Motor neuron (in vitro differentiated cells): ENCODE data around the gene LRRC55. TPM values are rescaled to one million over a fixed set of nuclear protein-coding genes. Genes with fewer than 3 reads are reported as not detected.
A peak's percentile ranks its signal among the peaks of the same experiment; 100 is the strongest.

ENCODE experiments used
- ATAC-seq, 8 experiments: fragments of 200-7000 bp; cut with Tn5 transposase; replicated peaks in 6 of 8; 2 replicates each; pipeline ENCODE4 v1.8.0; 2021; ENCODE audit warnings: mild to moderate bottlenecking in 8 of 8, moderate library complexity in 8 of 8
- H3K27ac ChIP-seq, 2 donors: fragments of 250-450 bp; sonication (Bioruptor Pico); 2 replicates each; pipeline ENCODE4 v1.9.0; 2021; ENCODE audit warnings: antibody characterized with exemption in 2 of 2, mild to moderate bottlenecking in 2 of 2, moderate library complexity in 1 of 2
- H3K4me1 ChIP-seq, 2 donors: fragments of 250-450 bp; sonication (Bioruptor Pico); replicated peaks in 1 of 2; 2 replicates each; pipeline ENCODE4 v1.6.1; 2021; ENCODE audit warnings: antibody characterized with exemption in 2 of 2, mild to moderate bottlenecking in 2 of 2, moderate library complexity in 1 of 2
- H3K4me3 ChIP-seq, 5 donors: fragments of 250-450 bp; sonication (Bioruptor Pico); 2 replicates each; pipeline ENCODE4 v1.9.0; 2021; ENCODE audit warnings: antibody characterized with exemption in 5 of 5, mild to moderate bottlenecking in 5 of 5, moderate library complexity in 4 of 5
- WGBS, 10 experiments: fragments of 450-650 bp; shearing (Covaris generic); methylation state at CpG; one replicate each; pipeline ENCODE4 v1.0.0; 2022; 5-methylcytosine and 5-hydroxymethylcytosine counted together
- in situ Hi-C, 9 experiments: fragments of 400-800 bp; cut with MboI; loops; one replicate each; pipeline ENCODE4 v1.15.0; 2021; ENCODE audit warnings: low sequenced_read_pairs in 9 of 9, low pct_unique_long_range_greater_than_20kb in 2 of 9; ENCODE audit not compliant: unreplicated experiment in 9 of 9
- total RNA-seq, 8 experiments: library from RNA; unstranded; fragments of 300-600 nt; gene quantifications; 2 replicates each; pipeline versions ENCODE4 v1.2.3 to v1.2.4, GENCODE V29; 2022

The LRRC55 gene
- total RNA-seq, 8 experiments from 2014 or later, result 0.10 to 12.4 (median 5.7) TPM

DNA sequence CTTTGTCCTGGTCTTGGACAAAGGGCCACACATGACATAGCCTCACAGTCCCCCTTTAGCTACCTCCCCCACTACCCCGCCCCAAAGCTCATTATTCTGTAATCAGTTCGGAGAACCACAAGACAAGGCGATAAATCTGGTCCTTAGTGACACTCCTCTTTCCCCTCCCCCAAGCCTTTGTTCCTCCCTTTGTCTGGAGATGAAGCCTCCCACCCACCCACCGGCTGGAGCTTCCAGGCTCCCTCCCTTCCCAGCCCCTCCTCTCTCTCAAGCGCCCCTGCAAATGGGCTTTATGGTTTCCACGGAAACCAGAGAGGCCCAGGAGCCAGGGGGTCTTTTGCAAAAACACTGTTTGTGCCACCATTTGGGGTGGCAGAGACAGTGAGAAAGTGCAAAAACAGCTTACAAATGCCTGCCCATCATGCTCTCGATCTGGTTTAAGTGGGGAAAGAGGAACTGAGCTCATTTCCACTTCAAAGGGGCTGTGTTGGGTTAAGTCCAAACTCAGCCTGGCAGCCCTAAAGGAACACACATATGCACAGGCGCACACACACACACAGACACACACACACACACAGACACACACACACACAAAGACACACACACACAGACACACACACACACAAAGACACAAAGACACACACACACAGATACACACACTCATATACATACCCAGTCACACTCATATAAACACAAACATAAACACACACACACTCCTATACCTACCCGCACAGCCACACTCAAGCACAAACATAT lies 31.8 kb downstream of the LRRC55 start:
- WGBS, 10 experiments, result 0 to 20% (median 14%) methylated on average over 1 to 2 of the region's 9 CpGs; no CpG with 5 or more reads in 6 of the 10 experiments
- in situ Hi-C loops, result no loop called here
- Histone ChIP-seq H3K27ac (peak overlapping the region; percentile 86 to 87), H3K4me3 (peak overlapping the region in 3 of 5 donors; percentile 2 to 11 (median 4)), H3K4me1 (peaks cover 55 to 58% of the 10 kb centered on the region in 2 donors)
- peak; percentile 56 to 92 (median 88) for ATAC-seq

DNA sequence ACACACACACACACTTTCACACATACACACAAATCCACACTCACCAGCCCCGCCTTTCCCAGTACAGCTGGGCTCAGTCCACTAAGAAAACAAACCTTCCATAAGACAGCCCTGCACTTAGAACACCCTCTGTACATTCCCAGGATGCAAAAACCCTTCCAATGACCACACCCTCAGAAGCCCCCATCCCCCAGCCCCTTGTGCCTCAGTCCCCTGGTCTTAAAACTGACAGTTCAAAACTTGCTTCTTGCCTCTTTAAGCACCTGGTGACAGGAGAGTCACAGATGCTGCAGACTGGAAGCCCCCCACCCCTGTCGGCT lies 32.3 kb downstream of the LRRC55 start:
- in situ Hi-C loops, result no loop called here
- Histone ChIP-seq H3K4me1 (peaks cover 55 to 58% of the 10 kb centered on the region in 2 donors), H3K4me3 (peak overlapping the region in 3 of 5 donors; percentile 2 to 11 (median 2)), H3K27ac (peak overlapping the region; percentile 86 to 87)
- 8 to 14% methylated on average over 1 to 2 of the region's 2 CpGs; no CpG with 5 or more reads in 8 of the 10 experiments for WGBS, 10 experiments
- ATAC-seq, result peak; percentile 20 to 88 (median 29)

DNA sequence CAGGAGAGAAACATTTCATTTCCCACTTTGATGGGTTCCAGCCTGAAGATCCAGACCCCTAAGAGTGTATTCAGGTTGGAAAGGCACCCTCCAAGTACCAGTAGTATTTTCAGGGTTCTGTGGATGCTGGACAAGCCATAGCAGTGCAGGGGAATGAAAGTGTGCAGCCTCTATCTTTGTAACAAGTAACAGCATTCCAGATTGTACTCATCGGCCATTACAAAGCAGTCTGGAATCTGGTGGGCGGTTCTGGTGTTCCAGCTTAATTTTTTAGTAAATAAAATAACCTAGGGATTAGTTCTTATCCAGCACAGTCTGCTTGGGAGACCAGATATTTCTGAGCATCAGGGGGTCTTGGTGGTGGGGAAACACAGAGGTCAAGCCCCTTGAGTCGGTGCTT lies 32.7 kb downstream of the LRRC55 start:
- Histone ChIP-seq H3K4me1 (peaks cover 55 to 58% of the 10 kb centered on the region in 2 donors), H3K27ac (peak overlapping the region; percentile 86 to 87), H3K4me3 (no peak overlapping the region)
- in situ Hi-C loops, result no loop called here
- ATAC-seq, result peak in 4 of 8 experiments; percentile 4 to 46 (median 12)
- WGBS, 10 experiments, result 0 to 56% (median 29%) methylated on average over 1 to 3 of the region's 3 CpGs; no CpG with 5 or more reads in 4 of the 10 experiments

DNA sequence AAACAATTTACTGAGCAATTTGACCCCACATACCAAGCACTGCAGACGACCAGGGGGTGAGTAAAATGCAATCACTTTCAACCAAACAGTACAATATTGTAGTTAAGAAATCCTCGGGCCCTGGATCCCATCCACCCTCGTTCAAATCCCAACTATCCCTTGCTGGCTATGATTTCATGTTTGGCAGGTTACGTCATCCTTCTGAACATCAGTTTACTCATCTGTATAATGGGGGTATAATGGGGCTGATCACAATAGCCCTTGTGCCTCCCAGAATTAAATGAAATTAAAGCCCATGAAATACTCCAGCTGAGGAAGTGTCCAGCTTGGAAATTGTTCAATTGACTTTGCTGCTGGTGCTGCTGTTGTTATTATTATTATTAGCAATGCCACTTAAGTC lies 34.7 kb downstream of the LRRC55 start:
- in situ Hi-C loops, result no loop called here
- no peak for ATAC-seq
- WGBS, 10 experiments, result 50 to 94% (median 55%) methylated on average over 1 to 4 of the region's 4 CpGs; no CpG with 5 or more reads in 4 of the 10 experiments
- H3K4me1 ChIP-seq, result peaks cover 39 to 43% of the 10 kb centered on the region in 2 donors
- no peak overlapping the region for H3K4me3 ChIP-seq
- no peak overlapping the region for H3K27ac ChIP-seq

DNA sequence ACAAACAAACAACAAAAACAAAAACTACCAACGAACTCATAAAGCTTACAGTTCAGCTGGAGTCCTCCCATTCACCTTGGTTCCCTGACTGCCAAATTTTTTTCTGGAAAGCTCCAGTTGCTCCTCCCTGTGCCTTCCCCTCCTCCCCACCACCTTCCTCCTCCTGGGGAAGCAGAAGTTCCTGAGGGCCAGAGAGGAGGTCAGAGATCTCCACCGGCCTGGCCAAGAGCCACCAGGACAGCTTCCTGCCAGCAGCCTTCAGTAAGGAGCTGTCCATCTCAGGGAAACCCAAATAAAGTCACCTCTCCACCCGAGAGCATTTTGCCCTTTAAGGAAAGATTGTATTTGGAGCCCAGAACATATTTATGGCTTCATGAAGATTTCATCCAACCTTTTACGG lies 35.3 kb downstream of the LRRC55 start:
- 21 to 100% (median 75%) methylated on average over 1 to 3 of the region's 4 CpGs; no CpG with 5 or more reads in 3 of the 10 experiments for WGBS, 10 experiments

DNA sequence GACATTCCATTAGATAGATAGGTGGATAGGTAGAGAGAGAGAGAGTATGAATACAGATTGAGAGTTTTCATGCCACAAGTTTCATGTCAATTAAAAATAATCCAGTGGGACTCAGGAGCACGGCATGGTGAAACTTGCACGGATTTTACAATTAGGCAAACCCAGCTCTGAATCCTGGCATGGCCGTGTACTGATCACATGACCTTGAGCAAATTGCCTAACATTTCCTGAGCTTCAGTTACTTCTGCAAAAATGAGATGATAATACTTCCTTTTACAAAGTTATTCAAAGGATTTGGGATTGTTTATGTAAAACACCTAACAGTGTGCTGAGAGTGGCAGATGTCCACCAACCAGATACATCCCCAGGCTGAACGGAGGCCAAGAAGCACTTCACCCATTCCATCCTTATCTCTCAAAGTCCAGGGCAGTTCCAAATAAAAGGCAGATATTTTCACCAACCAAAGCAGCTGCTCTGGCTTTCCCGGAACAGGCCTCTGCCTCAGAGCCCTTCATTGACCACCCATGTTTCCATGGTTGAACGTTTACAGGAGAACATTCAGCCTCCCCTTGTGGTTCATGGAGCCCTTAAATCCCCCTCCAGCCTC lies 37.4 kb downstream of the LRRC55 start:
- ATAC-seq, result no peak
- WGBS, 10 experiments, result 20 to 95% (median 80%) methylated on average over 1 to 6 of the region's 6 CpGs; no CpG with 5 or more reads in 1 of the 10 experiments
- in situ Hi-C loops, result no loop called here
- peaks cover 23 to 26% of the 10 kb centered on the region in 2 donors for H3K4me1 ChIP-seq
- H3K4me3 ChIP-seq, result no peak overlapping the region
- H3K27ac ChIP-seq, result no peak overlapping the region

More for the DNA sequence above, 35.3 kb downstream of the LRRC55 start:
- no peak for ATAC-seq
- Histone ChIP-seq H3K27ac (no peak overlapping the region), H3K4me3 (no peak overlapping the region), H3K4me1 (peaks cover 37 to 40% of the 10 kb centered on the region in 2 donors)
- in situ Hi-C loops, result no loop called here

DNA sequence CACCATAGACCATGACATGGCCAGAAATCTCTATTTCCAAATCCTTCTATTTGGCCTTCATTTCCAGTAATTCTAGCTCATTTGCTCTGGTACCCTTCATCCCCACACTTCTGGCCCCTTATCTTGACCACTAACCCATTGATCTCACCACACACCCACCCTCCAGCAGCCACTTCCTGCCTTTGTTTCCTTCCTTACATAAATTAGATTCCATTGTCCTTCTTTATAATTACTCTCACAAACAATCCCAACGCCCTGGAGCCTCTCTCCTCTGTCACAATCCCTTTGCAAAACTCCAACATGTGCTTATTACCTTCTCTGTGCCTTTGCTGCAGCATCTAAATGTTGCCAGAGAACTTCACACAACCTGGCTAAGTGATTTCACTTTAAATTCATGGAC lies 40.5 kb downstream of the LRRC55 start:
- H3K4me1 ChIP-seq, result peaks cover 3 to 9% of the 10 kb centered on the region in 2 donors

DNA sequence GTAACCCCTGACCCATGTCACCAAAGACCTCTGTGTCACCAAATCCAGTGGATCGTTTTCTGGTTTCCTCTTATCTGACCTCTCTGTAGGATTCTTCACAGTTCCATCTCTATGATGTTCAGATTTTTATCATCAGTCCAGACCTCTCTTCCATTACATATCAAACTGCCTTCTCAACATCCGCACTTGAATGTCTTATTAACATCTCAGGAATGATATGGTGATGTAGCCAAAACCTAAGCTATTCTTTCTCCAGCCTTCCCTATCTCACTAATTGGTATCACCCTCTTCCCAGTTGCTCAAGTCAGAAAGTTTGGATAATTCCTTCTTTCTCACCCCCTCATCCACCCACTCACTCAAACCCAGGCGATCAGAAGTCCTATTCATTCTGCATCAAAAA lies 41.8 kb downstream of the LRRC55 start:
- no peak overlapping the region for H3K27ac ChIP-seq
- peaks cover 3 to 9% of the 10 kb centered on the region in 2 donors for H3K4me1 ChIP-seq
- no peak overlapping the region for H3K4me3 ChIP-seq
- WGBS, 10 experiments, result 11 to 96% (median 50%) methylated on average over 1 to 3 of the region's 3 CpGs; no CpG with 5 or more reads in 1 of the 10 experiments
- in situ Hi-C loops, result loop anchor here in 1 of 9 experiments (10.0 kb wide), 1 partner anchor 379 kb away; no protein-coding TSS in a partner anchor
- ATAC-seq, result no peak

More for the DNA sequence above, 40.5 kb downstream of the LRRC55 start:
- Histone ChIP-seq H3K27ac (no peak overlapping the region), H3K4me3 (no peak overlapping the region)
- in situ Hi-C loops, result loop anchor here in 1 of 9 experiments (10.0 kb wide), 1 partner anchor 377 kb away; no protein-coding TSS in a partner anchor
- no peak for ATAC-seq
- WGBS, 10 experiments, result 0 to 75% (median 40%) methylated on average over 1 of the region's 1 CpG; no CpG with 5 or more reads in 3 of the 10 experiments

DNA sequence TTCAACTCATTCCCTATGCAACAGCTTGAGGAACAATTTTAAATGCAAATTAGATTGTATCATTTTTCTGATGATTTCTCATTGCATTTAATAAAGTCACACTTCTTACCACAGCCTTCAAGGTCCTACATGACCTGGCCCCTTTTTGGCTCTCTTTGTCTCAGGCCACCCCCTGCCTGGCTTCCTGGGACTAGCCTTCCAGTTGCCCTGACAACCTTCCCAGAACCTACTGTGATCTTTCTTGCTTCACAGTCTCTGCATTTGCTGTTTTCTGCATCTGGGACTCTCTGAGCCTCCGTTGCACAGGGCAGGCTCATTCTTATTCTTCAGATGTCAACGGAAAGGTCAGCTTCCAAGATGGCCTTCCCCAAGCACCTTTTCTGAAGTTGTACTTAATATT lies 42.4 kb downstream of the LRRC55 start:
- 0 to 90% (median 43%) methylated on average over 1 to 2 of the region's 2 CpGs; no CpG with 5 or more reads in 3 of the 10 experiments for WGBS, 10 experiments
- no peak overlapping the region for H3K4me3 ChIP-seq
- H3K27ac ChIP-seq, result no peak overlapping the region
- H3K4me1 ChIP-seq, result peaks cover 3 to 9% of the 10 kb centered on the region in 2 donors
- ATAC-seq, result peak in 5 of 8 experiments; percentile 39 to 78 (median 55)
- in situ Hi-C loops, result loop anchor here in 1 of 9 experiments (10.0 kb wide), 1 partner anchor 379 kb away; no protein-coding TSS in a partner anchor

DNA sequence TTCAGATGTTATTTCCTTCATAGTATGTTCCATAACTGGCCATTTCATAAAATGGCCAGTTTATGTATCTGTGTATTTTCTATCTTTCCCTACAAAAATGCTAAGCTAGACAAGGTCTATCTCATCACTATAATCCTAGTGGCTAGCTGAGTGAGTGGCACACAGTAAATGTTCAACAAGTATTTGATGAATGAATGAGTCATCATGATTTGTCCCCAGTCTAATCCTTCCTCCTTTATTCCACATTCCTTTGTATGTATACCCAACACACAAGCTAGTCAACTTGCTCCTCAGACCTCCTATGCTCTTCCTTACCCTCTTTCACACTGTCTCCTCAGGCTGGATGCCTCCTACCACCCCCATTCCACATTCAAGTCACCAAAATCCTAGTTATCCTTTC lies 42.8 kb downstream of the LRRC55 start:
- peak in 1 of 8 experiments; percentile 33 for ATAC-seq

DNA sequence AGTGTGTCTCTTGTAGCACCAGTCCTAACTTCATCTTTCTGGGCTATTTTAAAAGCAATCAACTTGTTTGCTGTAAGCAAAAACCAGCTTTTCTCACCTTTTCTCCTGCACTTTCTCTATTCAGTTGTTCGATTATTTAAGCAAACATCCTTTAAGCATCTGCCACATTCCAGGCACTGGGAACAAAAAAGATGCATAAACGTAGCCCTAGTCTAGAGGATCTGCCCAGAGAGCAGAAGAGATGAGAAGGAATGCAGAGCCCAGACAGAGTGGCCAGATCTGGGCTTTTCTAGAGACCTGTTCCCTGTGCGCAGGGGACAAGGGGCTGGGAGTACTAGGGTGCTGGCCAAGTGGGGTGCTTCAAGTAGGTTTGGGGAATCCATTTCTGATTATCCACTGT lies 46.8 kb downstream of the LRRC55 start:
- in situ Hi-C loops, result loop anchor here in 4 of 9 experiments (10.0 to 25.0 kb wide), 4 partner anchors 91 to 391 kb away; no protein-coding TSS in a partner anchor
- ATAC-seq, result no peak

More for the DNA sequence above, 42.8 kb downstream of the LRRC55 start:
- peaks cover 3 to 9% of the 10 kb centered on the region in 2 donors for H3K4me1 ChIP-seq
- H3K27ac ChIP-seq, result no peak overlapping the region
- in situ Hi-C loops, result loop anchor here in 1 of 9 experiments (10.0 kb wide), 1 partner anchor 380 kb away; no protein-coding TSS in a partner anchor
- H3K4me3 ChIP-seq, result no peak overlapping the region

DNA sequence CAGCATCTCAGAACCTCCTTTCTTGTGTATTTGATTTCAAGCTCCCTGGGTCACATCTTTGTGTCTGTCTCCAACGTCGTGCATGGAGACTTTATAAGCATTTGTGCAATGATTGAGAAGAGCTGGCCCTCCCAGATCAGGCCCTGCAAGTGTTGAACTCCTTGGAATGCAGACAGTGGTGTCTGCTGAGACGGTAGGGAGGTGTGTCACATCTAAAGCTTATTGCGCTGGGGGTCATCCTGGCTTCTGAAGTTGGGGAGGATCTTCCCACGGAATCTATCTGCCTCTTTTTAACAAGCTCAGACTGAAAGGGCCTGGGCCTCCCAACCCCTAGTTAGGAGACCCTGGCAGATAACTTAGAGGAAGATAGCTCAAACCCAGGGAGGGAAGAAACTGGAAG lies 48.6 kb downstream of the LRRC55 start:
- WGBS, 10 experiments, result 19 to 100% (median 86%) methylated on average over 1 to 4 of the region's 5 CpGs
- Histone ChIP-seq H3K4me1 (peaks cover 10 to 12% of the 10 kb centered on the region in 2 donors), H3K4me3 (no peak overlapping the region), H3K27ac (no peak overlapping the region)
- in situ Hi-C loops, result loop anchor here in 3 of 9 experiments (25.0 kb wide), 3 partner anchors 93 to 393 kb away; no protein-coding TSS in a partner anchor
- no peak for ATAC-seq

More for the DNA sequence above, 46.8 kb downstream of the LRRC55 start:
- 20 to 100% (median 59%) methylated on average over 1 to 3 of the region's 3 CpGs for WGBS, 10 experiments
- Histone ChIP-seq H3K4me3 (no peak overlapping the region), H3K4me1 (peaks cover 10 to 17% of the 10 kb centered on the region in 2 donors), H3K27ac (no peak overlapping the region)
